HL-60 (cell line): ENCODE results near the gene PDE11A.

Experiments
- DNase-seq, 2 experiments: peaks; one replicate each; pipeline ENCODE4 v3.0.0-alpha.2; 2010 to 2020; ENCODE audit warnings: low read depth in 1 of 2, low spot score in 1 of 2
- H3K27ac ChIP-seq: fragments of 250-450 bp; sonication (Bioruptor Pico); replicated peaks from 2 replicates; pipeline ENCODE4 v1.5.1; 2020; ENCODE audit warnings: mild to moderate bottlenecking, moderate library complexity
- H3K27me3 ChIP-seq: fragments of 250-450 bp; sonication (Bioruptor Pico); 2 replicates; pipeline ENCODE4 v1.5.1; 2021; ENCODE audit warnings: mild to moderate bottlenecking, moderate library complexity; ENCODE audit not compliant: insufficient read depth, poor library complexity, severe bottlenecking
- H3K4me3 ChIP-seq: replicated peaks from 2 replicates; pipeline ENCODE4 v1.5.1; 2011; ENCODE audit warnings: mild to moderate bottlenecking, control low read depth, low read length; ENCODE audit not compliant: insufficient read depth
- CTCF ChIP-seq: IDR thresholded peaks from one replicate; pipeline ENCODE4 v1.5.1; 2011; ENCODE audit warnings: low read length, control low read depth, inconsistent platforms; ENCODE audit not compliant: insufficient read depth
- GABPA ChIP-seq: IDR thresholded peaks from 2 replicates; pipeline ENCODE4 v1.6.1; 2012; ENCODE audit warnings: low read depth
- POLR2AphosphoS5 ChIP-seq: IDR thresholded peaks from 2 replicates; pipeline ENCODE4 v1.6.1; 2012; ENCODE audit warnings: low read depth
- REST ChIP-seq: IDR thresholded peaks from 2 replicates; pipeline ENCODE4 v1.6.1; 2012; ENCODE audit warnings: low read depth; ENCODE audit not compliant: insufficient replicate concordance
- SPI1 ChIP-seq: IDR thresholded peaks from 2 replicates; pipeline ENCODE4 v1.6.1; 2012; ENCODE audit warnings: low read depth, mild to moderate bottlenecking, borderline replicate concordance

The PDE11A gene

GRCh38 chr2:177929662-177930522 lies 142.7 kb downstream of the PDE11A start:
- DNase-seq: no peak
- H3K4me3 ChIP-seq: no peak overlapping the region
- TF ChIP-seq POLR2AphosphoS5 (no peak), SPI1 (no peak), GABPA (no peak), REST (no peak), CTCF (no peak)
- no peaks in the 10 kb centered on the region for H3K27me3 ChIP-seq
- H3K27ac ChIP-seq: no peak overlapping the region

GRCh38 chr2:177923323-177923722 lies 149.3 kb downstream of the PDE11A start:
- no peak overlapping the region for H3K27ac ChIP-seq
- TF ChIP-seq SPI1: no peak
- TF ChIP-seq GABPA: no peak
- TF ChIP-seq CTCF: no peak
- TF ChIP-seq REST: no peak
- no peak overlapping the region for H3K4me3 ChIP-seq
- no peak for DNase-seq
- H3K27me3 ChIP-seq: no peaks in the 10 kb centered on the region

GRCh38 chr2:177921726-177922125 lies 150.9 kb downstream of the PDE11A start:
- Histone ChIP-seq H3K27me3 (peaks cover 2% of the 10 kb centered on the region), H3K4me3 (no peak overlapping the region), H3K27ac (no peak overlapping the region)
- TF ChIP-seq SPI1: no peak
- no peak for TF ChIP-seq GABPA
- TF ChIP-seq CTCF: no peak
- no peak for TF ChIP-seq REST
- TF ChIP-seq POLR2AphosphoS5: no peak
- DNase-seq: no peak
